Measurements from ENCODE around the gene ANAPC15. TPM values are rescaled to one million over a fixed set of nuclear protein-coding genes. Genes with fewer than 3 reads are reported as not detected.

ANAPC15 gene
- total RNA-seq, 6 donors from 2014 or later: 12.8 to 39.1 (median 29.5) TPM

- TF ChIP-seq POLR2A (IDR thresholded peaks at IDR 0.05) (no peak), CTCF (IDR thresholded peaks at IDR 0.05) (peak in 1 of 6 experiments; percentile 12)
- WGBS, 2 donors: 80 to 94% methylated on average over 9 to 11 of the region's 11 CpGs
- H3K27me3 ChIP-seq: no peaks in the 10 kb centered on the region
- peak overlapping the region; percentile 87 to 98 (median 94) for H3K27ac ChIP-seq
- no peak for DNase-seq
- H3K9me3 ChIP-seq: no peaks in the 10 kb centered on the region
- peaks cover 35 to 40% (median 35%) of the 10 kb centered on the region in 4 donors for H3K4me1 ChIP-seq
- no peak for ATAC-seq (ENCODE audit: low FRiP score in 2 of 2)
- H3K36me3 ChIP-seq: peaks cover 0 to 21% (median 7%) of the 10 kb centered on the region in 4 donors
- H3K4me3 ChIP-seq: peak overlapping the region in 3 of 4 donors; percentile 61 to 90 (median 79)
Measured at GRCh38 chr11:72103754-72104167, 8.7 kb downstream of the ANAPC15 start.

GRCh38 chr11:72102946-72103753, 9.3 kb downstream of the ANAPC15 start, which contains the start of gene LAMTOR1:
Gene LAMTOR1, minus strand, starts transcription at chr11:72103297. Its CDS starts 73 bp downstream, at chr11:72103224.
- 3 to 10% methylated on average over 29 to 40 of the region's 64 CpGs for WGBS, 2 donors
- ATAC-seq (ENCODE audit: low FRiP score in 2 of 2): peak; percentile 98 to 99
- no peaks in the 10 kb centered on the region for H3K9me3 ChIP-seq
- no peaks in the 10 kb centered on the region for H3K27me3 ChIP-seq
- H3K4me3 ChIP-seq: peak within 1 kb of the TSS; percentile 61 to 90 (median 72)
- peaks cover 35 to 40% (median 35%) of the 10 kb centered on the region in 4 donors for H3K4me1 ChIP-seq
- DNase-seq: peak; percentile 97
- TF ChIP-seq POLR2A (IDR thresholded peaks at IDR 0.05) (peak; percentile 55 to 90 (median 68)), CTCF (IDR thresholded peaks at IDR 0.05) (peak; percentile 30 to 90 (median 76)), POLR2AphosphoS5 (IDR thresholded peaks at IDR 0.05) (peak; percentile 85 to 86), EP300 (IDR thresholded peaks at IDR 0.05) (peak in 1 of 4 donors; percentile 60)
- H3K36me3 ChIP-seq: peaks cover 4 to 21% (median 13%) of the 10 kb centered on the region in 4 donors
- peak within 1 kb of the TSS; percentile 87 to 98 (median 94) for H3K27ac ChIP-seq

- H3K4me3 ChIP-seq: peak overlapping the region; percentile 61 to 90 (median 72)
- no peak for ATAC-seq (ENCODE audit: low FRiP score in 2 of 2)
- TF ChIP-seq EP300 (IDR thresholded peaks at IDR 0.05): no peak
- no peak for TF ChIP-seq CTCF (IDR thresholded peaks at IDR 0.05)
- no peak for TF ChIP-seq POLR2A (IDR thresholded peaks at IDR 0.05)
- no peak for TF ChIP-seq POLR2AphosphoS5 (IDR thresholded peaks at IDR 0.05)
- H3K27ac ChIP-seq: peak overlapping the region; percentile 87 to 98 (median 94)
- no peaks in the 10 kb centered on the region for H3K27me3 ChIP-seq
- no peaks in the 10 kb centered on the region for H3K9me3 ChIP-seq
- H3K4me1 ChIP-seq: peaks cover 35 to 40% (median 35%) of the 10 kb centered on the region in 4 donors
- H3K36me3 ChIP-seq: peaks cover 6 to 23% (median 17%) of the 10 kb centered on the region in 4 donors
- no peak for DNase-seq
- 1 to 2% methylated on average over 9 of the region's 9 CpGs for WGBS, 2 donors
Measured at GRCh38 chr11:72102631-72102945, 9.9 kb downstream of the ANAPC15 start.

GRCh38 chr11:72102162-72102561, 10.3 kb downstream of the ANAPC15 start:
- Histone ChIP-seq H3K9me3 (no peaks in the 10 kb centered on the region), H3K36me3 (peaks cover 6 to 28% (median 21%) of the 10 kb centered on the region in 4 donors), H3K4me3 (peak overlapping the region; percentile 61 to 90 (median 72)), H3K27me3 (no peaks in the 10 kb centered on the region), H3K27ac (peak overlapping the region; percentile 87 to 98 (median 94)), H3K4me1 (peaks cover 35 to 40% (median 35%) of the 10 kb centered on the region in 4 donors)
- DNase-seq: no peak
- no peak for TF ChIP-seq POLR2AphosphoS5 (IDR thresholded peaks at IDR 0.05)
- ATAC-seq (ENCODE audit: low FRiP score in 2 of 2): no peak
- WGBS, 2 donors: 41 to 42% methylated on average over 4 of the region's 4 CpGs

GRCh38 chr11:72100462-72100861, 12.0 kb downstream of the ANAPC15 start:
- Histone ChIP-seq H3K27me3 (no peaks in the 10 kb centered on the region), H3K9me3 (no peaks in the 10 kb centered on the region), H3K27ac (peak overlapping the region; percentile 10 to 92 (median 54)), H3K36me3 (peaks cover 15 to 45% (median 32%) of the 10 kb centered on the region in 4 donors), H3K4me3 (no peak overlapping the region), H3K4me1 (peaks cover 35 to 40% (median 35%) of the 10 kb centered on the region in 4 donors)
- ATAC-seq (ENCODE audit: low FRiP score in 2 of 2): no peak
- peak in 1 of 2 donors; percentile 58 for DNase-seq
- WGBS, 2 donors: 71 to 86% methylated on average over 1 of the region's 1 CpG
- TF ChIP-seq POLR2AphosphoS5 (IDR thresholded peaks at IDR 0.05): no peak
- TF ChIP-seq EP300 (IDR thresholded peaks at IDR 0.05): no peak
- no peak for TF ChIP-seq POLR2A (IDR thresholded peaks at IDR 0.05)
- no peak for TF ChIP-seq CTCF (IDR thresholded peaks at IDR 0.05)

Data from upper lobe of left lung (tissue), 6 donors.